GM18517 (cell line): ENCODE data around the gene PHF5A.
"Not testable (repeated sequence)": the region's sequence is repeated elsewhere in the genome, so short reads cannot be mapped to it uniquely, and the experiment has no call there.

ENCODE experiments used
- ATAC-seq: cut with Tn5 transposase; IDR thresholded peaks from one replicate; pipeline ENCODE4 v1.9.1; 2021; ENCODE audit warnings: mild to moderate bottlenecking, moderate library complexity; ENCODE audit not compliant: unreplicated experiment

The PHF5A gene

DNA sequence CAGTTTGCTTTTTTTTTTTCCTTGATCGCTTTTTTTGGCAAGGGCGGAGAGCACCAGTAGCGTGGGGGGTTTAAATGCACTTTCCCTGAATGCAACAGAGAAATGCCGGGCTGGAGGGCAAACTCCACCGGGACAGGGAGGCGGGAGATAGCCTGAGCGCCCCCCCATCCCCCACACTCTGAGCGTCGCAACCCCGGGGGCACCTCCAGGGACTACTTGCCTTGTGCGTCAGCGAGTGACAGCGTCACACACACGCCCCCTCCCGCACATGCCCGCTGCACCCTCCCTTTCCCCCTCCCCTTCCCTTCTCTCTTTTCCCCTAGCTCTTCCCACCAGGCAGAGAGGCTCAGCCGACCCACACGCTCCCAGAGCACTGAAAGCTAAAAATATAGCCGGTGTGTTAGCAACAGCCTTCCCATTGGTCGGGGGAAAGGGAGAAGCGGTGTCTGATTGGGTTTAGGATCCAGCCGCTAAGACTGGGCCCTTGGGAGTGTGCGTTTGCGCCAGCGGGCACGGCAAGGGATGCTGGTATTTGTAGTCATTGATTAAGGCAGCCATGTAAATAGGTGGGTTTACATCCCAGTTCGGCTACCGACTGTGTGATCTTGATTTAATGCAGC, 20.2 kb downstream of the PHF5A start:
- ATAC-seq, result peak; percentile 40

DNA sequence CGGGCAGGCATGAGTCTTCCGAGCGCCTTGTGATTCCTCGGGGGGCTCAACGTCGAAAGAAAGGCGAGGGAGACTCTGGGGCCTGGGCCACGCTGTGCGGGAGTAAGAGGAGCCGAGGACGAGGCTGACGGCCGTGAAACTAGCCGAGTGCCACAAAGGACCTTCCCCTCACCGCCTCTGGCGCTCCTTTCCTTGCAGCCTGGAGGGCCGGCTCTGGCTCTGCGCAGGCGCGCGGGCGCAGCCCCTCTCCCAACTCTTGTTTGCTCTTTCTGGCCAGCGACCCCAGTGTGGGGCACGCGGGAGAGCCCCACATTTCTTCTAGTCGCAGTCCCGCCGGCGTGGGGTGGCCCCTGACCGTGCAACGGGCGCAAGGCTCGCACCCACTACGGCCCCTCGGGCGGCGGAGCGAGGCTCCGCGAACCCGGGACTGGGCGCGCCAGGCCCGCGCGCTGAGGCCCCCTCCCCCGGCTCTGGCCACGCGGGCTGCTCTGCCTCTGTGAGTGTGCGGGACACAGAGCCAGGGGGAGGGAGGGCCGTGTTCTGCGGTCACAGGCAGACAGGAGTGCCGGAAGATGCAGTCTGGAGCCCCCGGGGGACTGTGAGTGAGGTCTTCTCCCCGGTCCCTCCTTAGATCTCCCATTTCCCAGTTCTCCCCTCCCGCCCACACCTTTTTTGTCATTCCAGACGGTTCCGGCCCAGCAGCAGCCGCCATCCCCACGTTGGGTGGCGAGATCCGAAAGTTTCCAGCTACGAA, 20.9 kb downstream of the PHF5A start:
- ATAC-seq, result no peak

DNA sequence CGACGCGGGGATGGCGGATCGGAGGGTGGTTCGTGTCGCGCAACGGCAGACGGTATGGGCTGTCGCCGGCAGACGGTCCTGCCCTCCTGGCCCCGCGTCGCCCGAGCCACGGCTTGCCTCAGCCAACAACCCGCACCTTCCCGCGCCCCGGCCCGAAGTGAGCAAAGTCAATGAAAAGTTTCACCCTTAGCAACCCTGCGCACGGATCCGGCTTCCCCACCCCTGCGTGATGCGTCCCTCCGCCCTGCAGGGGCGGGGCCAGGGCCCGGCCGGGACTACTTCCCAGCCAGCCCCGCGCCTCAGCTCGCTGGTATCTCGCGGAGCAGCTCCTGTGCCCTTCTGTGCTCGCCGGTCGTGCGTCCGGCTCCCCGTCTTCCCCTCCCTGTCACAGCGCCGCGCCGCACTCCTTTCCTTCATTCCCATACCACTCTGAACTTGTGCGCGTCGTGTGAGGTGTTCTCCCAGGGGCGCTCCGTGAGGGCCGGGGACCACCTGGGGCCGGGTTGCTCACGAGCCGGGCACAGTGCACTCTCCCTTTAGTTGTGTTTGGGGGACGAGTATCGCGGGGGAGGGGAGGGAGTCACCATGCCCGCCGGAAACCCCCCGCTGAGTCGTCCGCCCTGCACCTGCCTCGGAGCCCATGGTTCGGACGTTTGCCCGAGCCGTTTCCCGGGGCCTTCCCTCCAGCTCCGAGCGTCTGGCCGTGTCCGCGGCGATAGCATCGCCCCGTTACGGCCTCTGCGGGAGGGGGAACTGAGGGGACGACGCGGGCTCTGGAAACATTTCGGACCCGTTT, 21.7 kb downstream of the PHF5A start, which contains the start of gene TOB2:
TSS of gene TOB2 (minus strand) at position 163 of the 796 bp plus-strand sequence. CDS start 9,456 bp downstream, outside the sequence.
- peak; percentile 42 for ATAC-seq

DNA sequence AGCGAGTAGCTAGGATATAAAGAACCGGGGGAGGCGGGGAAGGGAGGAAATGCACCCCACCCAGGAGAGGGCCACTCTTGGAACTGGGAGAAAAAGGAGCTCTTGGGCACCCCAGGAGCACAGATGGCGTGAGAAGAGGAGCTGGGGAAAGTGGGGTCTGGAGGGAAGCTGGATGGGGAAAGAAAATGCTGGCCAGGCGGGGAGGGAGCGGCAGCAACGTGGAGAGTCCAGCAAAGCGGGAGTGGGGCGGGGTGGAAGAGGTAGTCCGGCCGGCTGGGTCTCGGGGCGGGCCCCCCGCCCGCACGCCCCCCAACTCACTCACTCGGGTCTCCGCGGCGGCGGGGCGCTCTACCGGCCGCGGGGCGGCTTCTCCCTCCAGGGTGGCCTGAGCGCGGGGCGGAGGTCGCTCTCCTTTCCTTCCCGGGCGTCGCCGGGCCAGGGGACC, 22.4 kb downstream of the PHF5A start:
- no peak for ATAC-seq

DNA sequence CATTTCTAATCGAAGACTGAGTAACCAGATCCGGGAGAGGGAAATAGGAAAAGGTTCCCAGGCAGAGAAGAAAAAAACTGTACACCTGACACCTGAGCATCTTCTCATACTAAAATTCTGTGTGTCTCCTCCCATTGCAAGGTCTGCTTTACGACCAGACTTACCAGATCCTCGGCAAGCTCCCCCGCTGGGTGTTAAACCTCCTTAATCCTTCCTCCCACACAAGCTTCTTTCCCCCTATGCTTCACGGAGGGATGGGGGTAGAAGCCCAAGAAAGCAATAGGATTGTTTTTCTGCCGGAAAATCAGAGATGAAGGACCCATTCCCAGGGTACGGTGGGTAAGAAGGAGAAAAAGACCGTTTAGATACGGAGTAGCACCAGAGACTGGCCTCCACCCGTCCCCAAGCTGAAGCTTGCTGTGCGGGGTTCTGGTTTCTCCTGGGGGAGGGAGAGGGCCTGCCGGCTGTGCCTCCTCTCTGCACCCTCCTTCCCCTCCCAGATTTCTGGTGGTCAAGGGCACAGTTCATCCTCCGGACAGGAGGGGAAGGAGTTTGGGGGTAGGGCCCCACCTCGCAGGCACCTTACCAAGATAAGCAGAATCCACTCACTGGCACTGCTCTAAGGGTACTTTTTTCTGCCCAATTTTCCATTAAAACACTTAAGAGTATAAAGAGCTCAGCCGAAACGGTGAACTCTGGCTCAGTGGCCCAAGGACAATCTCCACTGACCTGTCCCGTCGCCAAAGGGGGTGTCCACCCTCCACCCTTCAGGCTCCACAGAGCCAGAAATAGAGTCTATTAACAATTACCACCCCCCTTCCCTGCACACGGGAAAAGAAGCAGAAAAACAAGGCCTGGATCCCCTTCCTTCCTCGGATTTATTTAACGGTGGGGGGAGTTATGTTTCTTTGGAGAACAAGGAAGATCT, 23.1 kb downstream of the PHF5A start:
- ATAC-seq, result no peak

DNA sequence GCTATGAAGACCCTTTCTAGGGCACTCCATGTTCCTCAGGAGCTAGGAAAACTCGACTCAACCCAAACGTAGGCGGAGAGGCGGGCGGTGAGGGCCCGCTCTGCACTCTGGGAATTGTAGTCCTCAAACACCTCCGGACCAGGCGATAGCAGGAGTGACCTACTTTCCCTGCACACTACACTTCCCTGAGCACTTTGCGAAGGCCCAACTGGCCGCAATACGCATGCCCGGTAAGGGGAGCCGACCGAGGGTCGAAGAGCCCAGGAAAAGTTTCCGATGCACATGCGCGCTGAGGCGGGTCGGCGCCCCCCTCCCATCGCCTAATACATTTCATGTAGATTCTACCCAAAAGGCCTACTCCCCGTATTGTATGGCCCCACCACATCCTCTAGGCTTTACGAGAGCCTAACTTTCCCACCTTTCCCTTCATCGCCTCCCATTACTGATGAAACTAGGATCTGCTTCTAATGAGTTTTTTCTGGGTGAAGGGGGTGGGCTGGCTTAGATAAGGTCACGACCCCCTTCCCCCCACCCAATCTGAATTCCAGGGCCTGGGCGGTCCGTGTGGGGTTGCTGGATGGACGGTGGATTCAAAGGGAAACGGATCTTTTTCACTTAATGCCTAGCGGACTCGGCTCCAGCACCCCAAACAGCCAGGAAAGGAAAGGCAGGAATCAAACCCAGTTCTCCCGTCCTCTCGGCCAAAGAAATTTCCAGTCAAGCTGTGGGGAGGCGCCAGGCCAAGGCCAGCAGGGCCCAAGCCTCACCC, 23.9 kb downstream of the PHF5A start:
- ATAC-seq, result peak; percentile 46

DNA sequence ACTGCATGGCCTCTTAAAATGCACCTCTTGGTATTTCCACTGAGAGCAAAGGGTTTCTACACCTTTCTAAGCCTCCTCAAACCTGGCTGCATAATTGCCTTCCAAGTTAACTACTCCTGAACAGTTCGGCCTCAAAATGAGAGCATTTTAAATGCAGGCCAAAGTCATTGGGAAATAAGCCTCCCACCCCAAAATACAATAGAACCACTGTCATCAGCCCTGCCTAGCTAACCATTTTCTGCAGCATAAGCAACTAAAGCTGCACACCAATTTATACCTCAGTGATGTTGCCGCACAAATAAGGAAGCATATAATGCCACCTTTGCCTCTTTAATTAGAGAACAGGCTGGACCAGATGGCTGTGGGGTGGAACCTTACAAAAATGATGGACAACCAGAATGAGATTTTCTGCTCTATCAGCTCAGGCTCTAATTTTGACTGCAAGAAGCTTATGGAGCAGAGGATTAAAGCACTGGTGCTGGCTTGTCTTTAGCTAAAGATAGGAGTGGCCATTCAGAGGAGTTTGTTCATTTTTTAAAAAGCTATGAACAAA, 26.2 kb downstream of the PHF5A start:
- ATAC-seq, result no peak

DNA sequence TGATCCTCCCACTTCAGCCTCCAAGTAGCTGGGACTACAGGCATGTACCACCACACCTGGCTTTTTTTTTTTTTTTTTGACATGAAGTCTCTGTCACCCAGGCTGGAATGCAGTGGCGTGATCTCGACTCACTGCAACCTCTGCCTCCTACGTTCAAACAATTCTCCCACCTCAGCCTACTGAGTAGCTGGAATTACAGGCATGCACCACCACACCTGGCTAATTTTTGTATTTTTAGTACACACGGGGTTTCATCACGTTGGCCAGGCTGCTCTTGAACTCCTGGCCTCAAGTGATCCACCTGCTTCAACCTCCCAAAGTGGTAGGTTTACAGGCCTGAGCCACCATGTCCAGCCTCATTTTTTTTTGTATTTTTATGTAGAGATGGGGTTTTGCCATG, 28.0 kb downstream of the PHF5A start:
- not testable (repeated sequence) for ATAC-seq

DNA sequence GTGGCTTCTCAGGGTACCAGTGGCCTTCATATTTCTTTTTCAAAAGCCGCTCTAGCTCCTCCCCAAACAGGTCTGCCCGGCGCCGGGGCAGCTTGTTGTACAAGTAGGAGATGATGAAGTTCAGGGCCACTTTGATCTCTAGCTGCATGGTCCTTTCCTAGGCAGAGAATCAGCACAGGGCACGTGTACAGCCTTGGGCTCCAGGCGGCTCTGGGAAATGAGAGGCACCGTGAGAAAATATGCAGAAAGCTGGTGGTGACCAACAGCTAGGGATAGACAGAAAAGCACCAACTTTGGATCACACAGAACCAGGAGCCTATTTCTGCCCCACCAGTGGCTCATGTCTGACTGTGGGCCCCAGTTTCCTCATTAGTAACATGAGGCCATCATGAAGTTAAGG, 31.3 kb downstream of the PHF5A start:
- ATAC-seq, result no peak

DNA sequence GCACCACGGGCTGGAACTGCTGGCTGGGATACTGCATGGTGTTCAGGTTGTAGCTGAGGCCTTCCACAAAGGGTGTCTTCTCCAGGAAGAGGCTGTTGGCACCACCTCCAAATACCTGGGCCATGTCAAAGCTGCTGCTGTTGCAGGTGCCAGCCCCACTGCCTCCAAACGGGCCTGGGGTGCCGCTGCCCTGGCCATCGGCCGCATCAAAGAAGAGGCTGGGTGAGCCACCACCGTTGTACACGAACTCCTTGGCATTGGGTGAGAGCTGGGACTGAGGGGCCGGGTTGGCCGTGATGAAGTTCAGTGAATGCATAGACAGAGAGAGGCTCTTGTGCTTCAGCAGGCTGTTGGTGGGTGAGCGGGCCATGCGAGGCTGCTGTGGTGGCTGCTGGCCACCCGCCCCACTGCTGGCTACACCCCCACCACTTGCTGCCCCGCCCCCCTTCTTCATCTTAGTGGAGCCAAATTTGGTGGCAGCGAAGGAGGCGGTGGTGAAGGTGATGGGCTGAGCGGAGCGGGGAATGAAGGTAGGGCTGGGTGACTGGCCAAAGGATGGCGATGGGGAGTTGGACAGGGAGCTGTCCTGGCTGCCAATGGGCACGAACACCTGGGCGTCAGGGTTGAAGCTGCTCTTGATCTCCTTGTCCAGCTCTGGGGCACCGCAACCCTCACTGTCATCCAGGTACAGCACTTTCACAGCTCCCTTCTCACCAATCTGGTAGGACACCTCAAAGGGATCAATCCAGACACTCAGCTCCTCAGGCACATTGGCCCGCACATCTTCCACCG, 32.0 kb downstream of the PHF5A start:
- ATAC-seq, result no peak

DNA sequence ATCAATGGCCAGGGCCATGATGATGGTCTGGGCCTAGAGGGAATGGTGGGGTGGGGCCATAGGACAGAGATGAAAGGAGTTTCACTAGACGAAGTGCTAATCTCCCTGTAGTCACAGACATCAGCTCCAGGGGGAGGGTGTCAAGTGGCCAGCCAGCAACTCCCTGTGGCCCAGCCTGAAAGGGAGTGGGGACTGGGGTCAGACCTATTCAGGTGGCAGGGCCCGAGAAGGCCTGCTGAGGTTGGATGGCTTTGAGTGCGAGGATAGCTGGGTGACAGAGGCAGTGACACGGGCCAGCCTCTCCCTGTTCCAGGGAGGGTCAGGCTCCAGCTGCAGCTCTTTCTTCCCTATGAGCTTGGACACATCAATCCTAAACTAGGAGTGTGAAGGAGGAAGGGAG, 32.9 kb downstream of the PHF5A start:
- no peak for ATAC-seq

DNA sequence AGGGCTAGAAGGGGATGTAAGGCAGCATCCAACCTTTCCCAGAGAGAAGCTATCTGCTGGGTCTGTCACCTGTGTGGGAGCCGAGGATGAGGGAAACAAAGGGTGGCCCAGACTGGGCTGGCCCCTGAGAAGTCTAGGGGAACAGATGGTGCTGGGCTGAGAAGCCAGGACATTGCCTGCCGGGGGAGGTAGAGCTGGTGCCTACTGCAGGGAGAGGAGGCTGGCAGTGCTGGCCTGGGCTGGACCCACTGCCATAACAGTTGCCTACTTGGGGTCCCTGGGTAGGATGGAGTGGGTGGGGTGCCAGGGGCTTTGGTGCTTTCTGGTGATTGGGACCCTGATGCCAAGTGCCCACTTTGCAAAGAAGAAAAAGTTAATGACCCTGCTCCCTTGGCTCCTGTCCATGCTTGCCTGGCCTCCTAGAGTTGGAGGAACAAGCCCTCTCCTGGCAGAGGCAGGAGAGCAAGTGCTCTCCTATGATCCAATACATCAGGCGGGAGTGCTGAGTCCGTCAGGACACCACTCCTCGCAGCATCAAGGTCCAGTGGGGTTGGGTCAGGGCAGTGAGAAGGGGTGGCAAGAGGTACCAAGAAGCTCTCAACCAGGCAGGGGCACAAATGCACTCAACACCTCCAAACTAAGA, 34.0 kb downstream of the PHF5A start:
- not testable (repeated sequence) for ATAC-seq

DNA sequence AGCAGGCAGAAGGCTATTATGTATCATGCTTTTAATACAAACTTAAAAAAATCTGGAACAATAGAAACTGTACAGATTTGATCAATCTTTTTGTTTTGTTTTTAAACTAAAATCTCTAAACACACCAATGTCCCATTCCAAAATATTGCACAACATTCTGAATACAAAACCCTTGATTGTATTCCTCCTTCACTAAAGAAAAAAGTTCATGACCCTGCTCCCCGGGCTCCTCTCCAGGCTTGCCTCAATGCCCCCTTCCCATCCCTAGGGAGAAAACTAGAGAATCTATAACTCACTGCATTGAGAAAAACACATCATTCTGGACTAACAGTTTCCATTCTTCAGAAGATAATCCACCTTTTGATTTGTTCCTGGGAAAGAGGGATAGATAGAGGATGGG, 35.0 kb downstream of the PHF5A start:
- not testable (repeated sequence) for ATAC-seq

DNA sequence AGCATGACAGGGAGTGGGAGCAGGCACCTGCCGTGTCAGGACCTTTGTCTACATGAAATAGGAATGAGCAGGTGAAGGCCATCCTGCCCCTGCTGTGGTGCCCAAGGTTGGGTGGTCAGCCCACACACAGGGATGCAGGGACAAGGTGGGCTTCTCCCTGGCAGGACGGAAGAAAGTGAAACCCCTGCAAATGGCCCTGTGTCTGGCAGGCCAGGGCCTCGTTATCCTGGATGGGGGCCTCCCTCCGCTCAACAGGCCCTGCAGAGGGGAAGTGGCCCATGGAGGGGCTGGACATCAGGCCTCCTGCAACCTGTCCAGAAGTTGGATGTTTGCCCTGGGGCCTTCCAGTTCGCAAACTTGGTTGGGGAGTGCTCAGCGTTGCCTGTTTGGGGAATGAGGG, 36.8 kb downstream of the PHF5A start:
- no peak for ATAC-seq

DNA sequence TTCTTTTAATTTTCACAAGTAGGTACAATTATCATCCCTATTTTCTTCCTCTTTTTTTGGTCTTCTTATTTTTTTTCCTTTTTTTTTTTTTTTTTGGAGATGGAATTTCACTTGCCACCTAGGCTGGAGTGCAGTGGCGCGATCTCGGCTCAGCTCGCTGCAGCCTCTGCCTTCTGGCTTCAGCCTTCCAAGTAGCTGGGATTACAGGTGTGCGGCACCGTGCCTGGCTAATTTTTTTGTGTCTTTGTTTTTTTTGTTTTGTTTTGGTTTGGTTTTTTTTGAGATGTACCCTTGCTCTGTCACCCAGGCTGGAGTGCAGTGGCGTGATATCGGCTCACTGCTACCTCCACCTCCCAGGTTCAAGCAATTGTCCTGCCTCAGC, 38.5 kb downstream of the PHF5A start:
- no peak for ATAC-seq

DNA sequence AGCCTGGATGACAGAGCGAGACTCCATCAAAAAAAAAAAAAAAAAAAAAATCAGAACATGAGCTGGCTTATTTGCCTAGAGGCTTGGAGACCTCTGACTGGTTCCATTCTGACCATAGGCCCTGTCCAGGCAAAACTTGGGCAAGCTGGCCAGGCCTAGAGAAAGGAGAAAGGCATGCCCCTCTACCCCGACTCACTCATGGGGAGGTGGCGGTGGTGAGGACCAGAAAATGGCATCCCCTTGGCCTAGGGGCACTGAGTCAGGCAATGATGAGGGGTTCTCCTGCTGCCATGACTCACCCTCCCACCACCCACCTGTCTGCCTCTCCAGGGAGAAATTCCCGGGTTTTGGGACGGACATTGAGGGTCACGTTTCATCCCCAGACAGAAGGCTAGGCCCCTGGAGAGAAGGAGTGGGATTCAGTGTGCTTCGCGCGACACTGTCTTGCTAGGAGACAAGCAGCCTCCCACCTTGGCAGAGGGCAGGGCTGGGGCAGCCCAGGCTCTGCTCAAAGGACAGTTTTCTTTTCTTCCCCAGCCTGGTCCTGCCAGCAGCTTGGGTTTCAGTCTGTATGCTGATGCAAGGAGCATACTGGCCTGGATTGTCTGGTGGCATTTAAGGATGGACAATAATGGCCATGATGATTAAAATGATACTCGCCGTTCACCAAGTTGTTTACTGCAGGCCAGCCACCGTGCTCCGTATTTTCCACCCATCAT, 39.1 kb downstream of the PHF5A start:
- ATAC-seq, result no peak

DNA sequence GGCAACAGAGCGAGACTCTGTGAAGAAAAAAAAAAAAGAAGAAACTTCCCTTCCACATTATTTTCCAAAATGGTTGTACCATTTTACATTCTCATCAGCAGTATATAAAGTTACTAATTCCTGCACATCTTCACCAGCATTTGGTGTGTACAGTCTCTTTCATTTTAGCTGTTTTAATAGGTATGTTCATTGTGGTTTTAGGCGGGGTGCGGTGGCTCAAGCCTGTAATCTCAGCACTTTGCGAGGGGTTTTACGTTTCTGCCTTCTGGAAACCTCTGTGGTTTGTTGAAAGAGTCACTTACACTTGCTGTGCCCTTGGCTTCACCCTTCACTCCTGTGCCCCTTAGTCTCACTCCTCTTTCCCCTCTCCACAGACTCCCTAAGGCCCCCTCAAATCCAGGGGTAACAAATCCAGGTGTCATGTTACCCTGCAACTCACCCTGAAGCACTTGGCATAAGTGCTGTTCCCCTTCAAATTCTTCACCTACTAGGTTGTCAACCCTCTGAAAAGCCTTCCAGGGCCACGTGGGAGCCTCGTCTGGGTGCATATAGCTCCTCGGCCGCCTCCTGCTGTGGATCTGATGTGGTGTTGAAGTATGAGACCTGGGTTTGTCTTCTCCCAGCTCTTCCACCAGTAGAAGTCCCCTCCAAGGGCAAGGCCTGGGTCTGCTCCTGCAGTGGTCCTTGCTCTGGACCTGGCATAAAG, 42.7 kb downstream of the PHF5A start:
- ATAC-seq, result no peak
